Smooth muscle cell (in vitro differentiated cells): ENCODE measurements around the gene KRTAP5-10. TPM values are rescaled to one million over a fixed set of nuclear protein-coding genes. Genes with fewer than 3 reads are reported as not detected.

Experiments
- DNase-seq: peaks from one replicate; lab custom pipeline; 2025; ENCODE audit not compliant: unreplicated experiment; lab: John Stamatoyannopoulos, UW
- H2AFZ ChIP-seq: fragments of 200-600 bp; sonication (generic); 2 replicates; pipeline ENCODE4 v1.6.0; 2016; ENCODE audit warnings: antibody characterized with exemption, low read depth, mild to moderate bottlenecking
- H3F3A ChIP-seq: fragments of 200-600 bp; sonication (generic); 2 replicates; pipeline ENCODE4 v1.6.0; 2017; ENCODE audit warnings: antibody characterized with exemption, low read depth
- H3K27ac ChIP-seq: fragments of 200-600 bp; sonication (generic); 2 replicates; pipeline ENCODE4 v1.5.1; 2016; ENCODE audit warnings: low read depth, mild to moderate bottlenecking
- H3K27me3 ChIP-seq: fragments of 200-600 bp; sonication (generic); 2 replicates; pipeline ENCODE4 v1.6.1; 2016; ENCODE audit warnings: low read depth, mild to moderate bottlenecking
- H3K36me3 ChIP-seq: fragments of 200-600 bp; sonication (generic); 2 replicates; pipeline ENCODE4 v1.5.1; 2016; ENCODE audit warnings: low read depth
- H3K4me1 ChIP-seq: fragments of 200-600 bp; sonication (generic); 2 replicates; pipeline ENCODE4 v1.5.1; 2016; ENCODE audit warnings: low read depth
- H3K4me2 ChIP-seq: fragments of 200-600 bp; sonication (generic); 2 replicates; pipeline ENCODE4 v1.6.0; 2016; ENCODE audit warnings: mild to moderate bottlenecking
- H3K4me3 ChIP-seq: fragments of 200-600 bp; sonication (generic); 2 replicates; pipeline ENCODE4 v1.5.1; 2016; ENCODE audit warnings: mild to moderate bottlenecking
- H3K79me2 ChIP-seq: fragments of 200-600 bp; sonication (generic); 2 replicates; pipeline ENCODE4 v1.6.0; 2016; ENCODE audit warnings: low read depth, mild to moderate bottlenecking
- H3K9ac ChIP-seq: fragments of 200-600 bp; sonication (generic); 2 replicates; pipeline ENCODE4 v1.6.0; 2016; ENCODE audit warnings: low read depth
- H3K9me3 ChIP-seq: fragments of 200-600 bp; sonication (generic); replicated peaks from 2 replicates; pipeline ENCODE4 v1.5.1; 2016; ENCODE audit warnings: low read depth
- H4K20me1 ChIP-seq: fragments of 200-600 bp; sonication (generic); 2 replicates; pipeline ENCODE4 v1.6.0; 2016; ENCODE audit warnings: low read depth
- WGBS: methylation state at CpG from one replicate; pipeline ENCODE4 v1.1.7; 2016; ENCODE audit warnings: low lambda C conversion rate; 5-methylcytosine and 5-hydroxymethylcytosine counted together
- polyA plus RNA-seq: library from polyadenylated mRNA; unstranded; fragments of >200 nt; fragmentation: Nextera tagmentation; extraction: Ambion mirVana; gene quantifications from 2 replicates; pipeline ENCODE4 v1.2.1, GENCODE V29; 2016
- total RNA-seq: library from RNA; depleted of rRNA; stranded (reverse); fragments of >200 nt; gene quantifications from 2 replicates; pipeline ENCODE4 v1.2.3, GENCODE V29; 2014
- TF ChIP-seq, protein P1 (sequence below): fragments of 200-600 bp; sonication (generic); IDR thresholded peaks from 2 replicates; pipeline ENCODE4 v1.5.1; 2017; ENCODE audit warnings: borderline replicate concordance, mild to moderate bottlenecking, antibody characterized with exemption; ENCODE audit not compliant: insufficient read depth, poor library complexity, severe bottlenecking

KRTAP5-10 gene
- total and polyA plus RNA-seq, 2 experiments from 2014 or later: not detected

GRCh38 chr11:71556018-71556417, 9.3 kb upstream of the KRTAP5-10 start:
- Histone ChIP-seq H3K4me3 (no peak overlapping the region), H3K36me3 (no peaks in the 10 kb centered on the region), H4K20me1 (no peaks in the 10 kb centered on the region), H3K9me3 (no peaks in the 10 kb centered on the region), H2AFZ (no peak overlapping the region), H3K27me3 (no peaks in the 10 kb centered on the region), H3K9ac (no peak overlapping the region), H3K79me2 (no peaks in the 10 kb centered on the region), H3K4me2 (no peak overlapping the region), H3K4me1 (no peaks in the 10 kb centered on the region), H3K27ac (no peak overlapping the region), H3F3A (no peaks in the 10 kb centered on the region)
- no peak for DNase-seq
- 93% methylated on average over 4 of the region's 4 CpGs for WGBS
- TF ChIP-seq, protein P1, sequence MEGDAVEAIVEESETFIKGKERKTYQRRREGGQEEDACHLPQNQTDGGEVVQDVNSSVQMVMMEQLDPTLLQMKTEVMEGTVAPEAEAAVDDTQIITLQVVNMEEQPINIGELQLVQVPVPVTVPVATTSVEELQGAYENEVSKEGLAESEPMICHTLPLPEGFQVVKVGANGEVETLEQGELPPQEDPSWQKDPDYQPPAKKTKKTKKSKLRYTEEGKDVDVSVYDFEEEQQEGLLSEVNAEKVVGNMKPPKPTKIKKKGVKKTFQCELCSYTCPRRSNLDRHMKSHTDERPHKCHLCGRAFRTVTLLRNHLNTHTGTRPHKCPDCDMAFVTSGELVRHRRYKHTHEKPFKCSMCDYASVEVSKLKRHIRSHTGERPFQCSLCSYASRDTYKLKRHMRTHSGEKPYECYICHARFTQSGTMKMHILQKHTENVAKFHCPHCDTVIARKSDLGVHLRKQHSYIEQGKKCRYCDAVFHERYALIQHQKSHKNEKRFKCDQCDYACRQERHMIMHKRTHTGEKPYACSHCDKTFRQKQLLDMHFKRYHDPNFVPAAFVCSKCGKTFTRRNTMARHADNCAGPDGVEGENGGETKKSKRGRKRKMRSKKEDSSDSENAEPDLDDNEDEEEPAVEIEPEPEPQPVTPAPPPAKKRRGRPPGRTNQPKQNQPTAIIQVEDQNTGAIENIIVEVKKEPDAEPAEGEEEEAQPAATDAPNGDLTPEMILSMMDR: no peak

GRCh38 chr11:71557257-71557656, 8.1 kb upstream of the KRTAP5-10 start:
- Histone ChIP-seq H3K36me3 (no peaks in the 10 kb centered on the region), H3K4me2 (no peak overlapping the region), H3K27ac (no peak overlapping the region), H2AFZ (no peak overlapping the region), H4K20me1 (no peaks in the 10 kb centered on the region), H3K9ac (no peak overlapping the region), H3K9me3 (no peaks in the 10 kb centered on the region), H3K79me2 (no peaks in the 10 kb centered on the region), H3F3A (no peaks in the 10 kb centered on the region), H3K27me3 (no peaks in the 10 kb centered on the region), H3K4me3 (no peak overlapping the region), H3K4me1 (no peaks in the 10 kb centered on the region)
- TF ChIP-seq, protein P1: no peak
- DNase-seq: no peak

- Histone ChIP-seq H3K4me3 (no peak overlapping the region), H3F3A (no peaks in the 10 kb centered on the region), H3K9me3 (no peaks in the 10 kb centered on the region), H4K20me1 (no peaks in the 10 kb centered on the region), H3K79me2 (no peaks in the 10 kb centered on the region), H3K27ac (no peak overlapping the region), H3K4me1 (no peaks in the 10 kb centered on the region), H3K4me2 (no peak overlapping the region), H3K36me3 (no peaks in the 10 kb centered on the region), H2AFZ (no peak overlapping the region), H3K27me3 (peaks cover 4% of the 10 kb centered on the region), H3K9ac (no peak overlapping the region)
- no peak for DNase-seq
- TF ChIP-seq, protein P1: no peak
- WGBS: 92% methylated on average over 1 of the region's 1 CpG
These were observed 6.4 kb upstream of the KRTAP5-10 start for GRCh38 chr11:71558996-71559395.

GRCh38 chr11:71562120-71562519, 3.2 kb upstream of the KRTAP5-10 start:
- no peak overlapping the region for H3K4me2 ChIP-seq
- H2AFZ ChIP-seq: no peak overlapping the region
- TF ChIP-seq, protein P1: no peak
- H3K9me3 ChIP-seq: no peaks in the 10 kb centered on the region
- no peak overlapping the region for H3K4me3 ChIP-seq
- no peaks in the 10 kb centered on the region for H3F3A ChIP-seq
- no peaks in the 10 kb centered on the region for H4K20me1 ChIP-seq
- no peaks in the 10 kb centered on the region for H3K79me2 ChIP-seq
- H3K36me3 ChIP-seq: no peaks in the 10 kb centered on the region
- no peak overlapping the region for H3K9ac ChIP-seq
- DNase-seq: no peak
- no peaks in the 10 kb centered on the region for H3K4me1 ChIP-seq
- H3K27me3 ChIP-seq: peaks cover 10% of the 10 kb centered on the region
- no peak overlapping the region for H3K27ac ChIP-seq
